GM23248 (cell line): Measurements from ENCODE around the gene CDH6. TPM values are rescaled to one million over a fixed set of nuclear protein-coding genes. Genes with fewer than 3 reads are reported as not detected.

Experiments used
- DNase-seq: peaks from one replicate; pipeline ENCODE4 v3.0.0-alpha.2; 2015
- H2AFZ ChIP-seq: fragments of 200-600 bp; sonication (generic); 2 replicates; pipeline ENCODE4 v1.6.1; 2016; ENCODE audit warnings: antibody characterized with exemption
- H3F3A ChIP-seq: fragments of 200-600 bp; sonication (generic); 2 replicates; pipeline ENCODE4 v1.6.1; 2016; ENCODE audit warnings: mild to moderate bottlenecking, antibody characterized with exemption, mixed run types; ENCODE audit not compliant: insufficient read depth
- H3K27ac ChIP-seq: fragments of 200-600 bp; sonication (generic); 2 replicates; pipeline ENCODE4 v1.5.1; 2016; ENCODE audit warnings: mild to moderate bottlenecking
- H3K27me3 ChIP-seq: fragments of 200-600 bp; sonication (generic); replicated peaks from 2 replicates; pipeline ENCODE4 v1.6.1; 2016; ENCODE audit warnings: mild to moderate bottlenecking; ENCODE audit not compliant: insufficient read depth
- H3K36me3 ChIP-seq: fragments of 200-600 bp; sonication (generic); 2 replicates; pipeline ENCODE4 v1.6.1; 2016; ENCODE audit warnings: low read depth, mild to moderate bottlenecking
- H3K4me1 ChIP-seq: fragments of 200-600 bp; sonication (generic); 2 replicates; pipeline ENCODE4 v1.6.1; 2016; ENCODE audit warnings: mild to moderate bottlenecking; ENCODE audit not compliant: insufficient read depth
- H3K4me2 ChIP-seq: fragments of 200-600 bp; sonication (generic); one replicate; pipeline ENCODE4 v1.6.1; 2016; ENCODE audit warnings: mild to moderate bottlenecking; ENCODE audit not compliant: unreplicated experiment
- H3K4me3 ChIP-seq: fragments of 200-600 bp; sonication (generic); 2 replicates; pipeline ENCODE4 v1.5.1; 2016; ENCODE audit warnings: mild to moderate bottlenecking
- H3K79me2 ChIP-seq: fragments of 200-600 bp; sonication (generic); 2 replicates; pipeline ENCODE4 v1.6.1; 2016; ENCODE audit warnings: mild to moderate bottlenecking; ENCODE audit not compliant: insufficient read depth
- H3K9ac ChIP-seq: fragments of 200-600 bp; sonication (generic); 2 replicates; pipeline ENCODE4 v1.6.1; 2016; ENCODE audit warnings: mild to moderate bottlenecking
- H3K9me2 ChIP-seq: fragments of 200-600 bp; sonication (generic); 2 replicates; pipeline ENCODE4 v1.6.1; 2016; ENCODE audit warnings: mixed run types, mild to moderate bottlenecking, moderate library complexity; ENCODE audit not compliant: insufficient read depth
- H3K9me3 ChIP-seq: fragments of 200-600 bp; sonication (generic); one replicate; pipeline ENCODE4 v1.6.1; 2017; ENCODE audit warnings: low read depth
- H4K20me1 ChIP-seq: fragments of 200-600 bp; sonication (generic); 2 replicates; pipeline ENCODE4 v1.6.0; 2016; ENCODE audit not compliant: insufficient read depth
- EZH2 ChIP-seq: fragments of 200-600 bp; sonication (generic); IDR thresholded peaks from 2 replicates; pipeline ENCODE4 v1.6.1; 2018; ENCODE audit warnings: antibody characterized with exemption, mild to moderate bottlenecking; ENCODE audit not compliant: insufficient read depth, poor library complexity, severe bottlenecking
- EZH2phosphoT487 ChIP-seq: fragments of 200-600 bp; sonication (generic); IDR thresholded peaks from 2 replicates; pipeline ENCODE4 v1.6.1; 2018; ENCODE audit warnings: antibody characterized with exemption, moderate library complexity, mild to moderate bottlenecking, low read depth; ENCODE audit not compliant: insufficient read depth
- WGBS, 2 experiments: methylation state at CpG; one replicate each; pipeline ENCODE4 v1.1.6; 2015 to 2017; ENCODE audit warnings: low lambda C conversion rate in 2 of 2, low coverage in 1 of 2; ENCODE audit errors: missing lambda C conversion rate in 2 of 2; 5-methylcytosine and 5-hydroxymethylcytosine counted together
- in situ Hi-C: fragments of 300-500 bp; cut with MboI; formaldehyde crosslinking; loops from 2 replicates; pipeline ENCODE4 v1.15.0; 2020
- polyA plus RNA-seq: library from polyadenylated mRNA; unstranded; fragments of >200 nt; fragmentation: Nextera tagmentation; extraction: Ambion mirVana; gene quantifications from 2 replicates; pipeline ENCODE4 v1.2.1, GENCODE V29; 2016
- total RNA-seq: library from RNA; depleted of rRNA; stranded (reverse); fragments of >200 nt; shearing (Covaris generic); gene quantifications from 2 replicates; pipeline ENCODE4 v1.2.3, GENCODE V29; 2014

The CDH6 gene
- total and polyA plus RNA-seq, 2 experiments from 2014 or later = 4.1 to 7.2 TPM

- Histone ChIP-seq H3K9ac (no peak overlapping the region), H3K4me2 (no peak overlapping the region), H3K9me2 (no peaks in the 10 kb centered on the region; the same call in 1 of the 2 replicates), H3K4me1 (no peaks in the 10 kb centered on the region), H3F3A (no peaks in the 10 kb centered on the region), H3K36me3 (no peaks in the 10 kb centered on the region), H3K27ac (no peak overlapping the region), H2AFZ (no peak overlapping the region), H3K79me2 (no peaks in the 10 kb centered on the region), H4K20me1 (no peaks in the 10 kb centered on the region), H3K27me3 (no peaks in the 10 kb centered on the region), H3K9me3 (no peaks in the 10 kb centered on the region), H3K4me3 (no peak overlapping the region)
- no peak for DNase-seq
- 88% methylated on average over 3 of the region's 3 CpGs for WGBS, 2 experiments
- in situ Hi-C loops = no loop called here
- TF ChIP-seq EZH2phosphoT487 (no peak), EZH2 (no peak)
Observed at GRCh38 chr5:31218978-31219377, 25.5 kb downstream of the CDH6 start.

GRCh38 chr5:31221001-31221400 is 27.5 kb downstream of the CDH6 start:
- Histone ChIP-seq H3K27me3 (no peaks in the 10 kb centered on the region), H3F3A (no peaks in the 10 kb centered on the region), H3K4me1 (no peaks in the 10 kb centered on the region), H3K4me3 (no peak overlapping the region), H3K79me2 (no peaks in the 10 kb centered on the region), H3K9me2 (no peaks in the 10 kb centered on the region; the same call in 1 of the 2 replicates), H3K9me3 (no peaks in the 10 kb centered on the region), H2AFZ (no peak overlapping the region), H3K9ac (no peak overlapping the region), H3K36me3 (no peaks in the 10 kb centered on the region), H3K27ac (no peak overlapping the region), H3K4me2 (no peak overlapping the region), H4K20me1 (no peaks in the 10 kb centered on the region)
- no peak for DNase-seq
- WGBS, 2 experiments = 6 to 13% methylated on average over 3 of the region's 3 CpGs
- in situ Hi-C loops = no loop called here
- no peak for TF ChIP-seq EZH2
- TF ChIP-seq EZH2phosphoT487 = no peak

- Histone ChIP-seq H4K20me1 (no peaks in the 10 kb centered on the region), H3K4me1 (no peaks in the 10 kb centered on the region), H3F3A (no peaks in the 10 kb centered on the region), H3K9me2 (no peaks in the 10 kb centered on the region), H3K9ac (no peak overlapping the region), H3K36me3 (no peaks in the 10 kb centered on the region), H3K27ac (no peak overlapping the region), H2AFZ (no peak overlapping the region), H3K79me2 (no peaks in the 10 kb centered on the region), H3K4me2 (no peak overlapping the region), H3K27me3 (no peaks in the 10 kb centered on the region), H3K4me3 (no peak overlapping the region), H3K9me3 (no peaks in the 10 kb centered on the region)
- in situ Hi-C loops = loop anchor here (25.0 kb wide), 2 partner anchors 813 to 1188 kb away; no protein-coding TSS in a partner anchor
- TF ChIP-seq EZH2phosphoT487 (no peak), EZH2 (no peak)
- 78 to 81% methylated on average over 5 of the region's 5 CpGs for WGBS, 2 experiments
- DNase-seq = peak; percentile 27
Observed at GRCh38 chr5:31225118-31225517, 31.6 kb downstream of the CDH6 start.

- in situ Hi-C loops = loop anchor here (25.0 kb wide), 2 partner anchors 813 to 1188 kb away; no protein-coding TSS in a partner anchor
- Histone ChIP-seq H3K9me2 (no peaks in the 10 kb centered on the region), H3K4me1 (peaks cover 2% of the 10 kb centered on the region; the same call in 1 of the 2 replicates), H3K4me2 (no peak overlapping the region), H3F3A (no peaks in the 10 kb centered on the region), H3K4me3 (no peak overlapping the region), H3K27me3 (no peaks in the 10 kb centered on the region), H3K79me2 (no peaks in the 10 kb centered on the region), H3K27ac (no peak overlapping the region), H3K9ac (no peak overlapping the region), H3K9me3 (no peaks in the 10 kb centered on the region), H4K20me1 (no peaks in the 10 kb centered on the region), H3K36me3 (no peaks in the 10 kb centered on the region), H2AFZ (no peak overlapping the region)
- 75 to 78% methylated on average over 3 of the region's 3 CpGs for WGBS, 2 experiments
- no peak for TF ChIP-seq EZH2phosphoT487
- TF ChIP-seq EZH2 = no peak
- DNase-seq = no peak
Observed at GRCh38 chr5:31225613-31226012, 32.1 kb downstream of the CDH6 start.

- H3K79me2 ChIP-seq = no peaks in the 10 kb centered on the region
Observed at GRCh38 chr5:31226651-31227050, 33.2 kb downstream of the CDH6 start.

More at GRCh38 chr5:31226651-31227050, 33.2 kb downstream of the CDH6 start:
- Histone ChIP-seq H3K4me1 (peaks cover 13% of the 10 kb centered on the region), H3K27me3 (no peaks in the 10 kb centered on the region), H3K27ac (no peak overlapping the region), H3K9ac (no peak overlapping the region), H3K4me2 (no peak overlapping the region), H2AFZ (no peak overlapping the region), H3K9me3 (no peaks in the 10 kb centered on the region), H3K9me2 (no peaks in the 10 kb centered on the region), H3F3A (peaks cover 4% of the 10 kb centered on the region; the same call in 1 of the 2 replicates), H3K36me3 (no peaks in the 10 kb centered on the region), H3K4me3 (no peak overlapping the region), H4K20me1 (no peaks in the 10 kb centered on the region)
- TF ChIP-seq EZH2phosphoT487 = no peak
- no peak for TF ChIP-seq EZH2
- WGBS, 2 experiments = 67% methylated on average over 5 of the region's 5 CpGs
- in situ Hi-C loops = loop anchor here (25.0 kb wide), 2 partner anchors 814 to 1189 kb away; no protein-coding TSS in a partner anchor
- DNase-seq = no peak
